PFSK-1 (cell line): ENCODE measurements around the gene CREB3L2.

Source experiments
- POLR2AphosphoS5 ChIP-seq: IDR thresholded peaks from 2 replicates; pipeline ENCODE4 v1.6.1; 2012; ENCODE audit warnings: low read depth, mild to moderate bottlenecking, control low read depth, low read length, moderate library complexity
- SIN3A ChIP-seq: IDR thresholded peaks from 2 replicates; pipeline ENCODE4 v1.6.1; 2012; ENCODE audit warnings: mild to moderate bottlenecking, low read length, moderate library complexity, borderline replicate concordance; ENCODE audit not compliant: insufficient read depth
- TAF1 ChIP-seq: IDR thresholded peaks from 2 replicates; pipeline ENCODE4 v1.6.1; 2012; ENCODE audit warnings: low read length, control low read depth, borderline replicate concordance; ENCODE audit not compliant: insufficient read depth
- TF ChIP-seq, protein P1 (sequence below), 2 experiments: IDR thresholded peaks; 2 replicates each; pipeline versions ENCODE4 v1.6.1 to v1.8.0; 2011 to 2012; ENCODE audit warnings: low read depth in 2 of 2, low read length in 2 of 2, control low read depth in 1 of 2, inconsistent platforms in 1 of 2, mild to moderate bottlenecking in 1 of 2, moderate library complexity in 1 of 2; ENCODE audit not compliant: insufficient read depth in 1 of 2

DNA sequence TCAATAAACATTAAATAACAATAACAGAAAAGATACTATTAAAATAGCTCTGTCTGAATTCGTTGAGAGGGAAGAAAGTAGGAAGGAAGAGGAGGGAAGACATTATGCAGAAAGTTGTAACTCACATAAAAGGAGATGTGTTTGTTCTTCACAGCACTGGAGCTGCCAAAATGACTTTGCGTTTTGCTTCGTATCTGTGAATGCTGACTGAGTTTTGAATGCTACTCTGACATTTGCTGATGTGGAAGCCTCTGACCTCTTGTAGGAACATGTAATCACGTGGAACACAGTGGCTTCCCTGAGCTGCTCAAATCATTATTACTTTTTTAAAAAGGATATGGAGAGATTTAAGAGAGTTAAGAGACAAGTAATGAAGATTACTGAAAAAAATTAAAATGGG is 139.5 kb downstream of the CREB3L2 start:
- TF ChIP-seq, protein P1, sequence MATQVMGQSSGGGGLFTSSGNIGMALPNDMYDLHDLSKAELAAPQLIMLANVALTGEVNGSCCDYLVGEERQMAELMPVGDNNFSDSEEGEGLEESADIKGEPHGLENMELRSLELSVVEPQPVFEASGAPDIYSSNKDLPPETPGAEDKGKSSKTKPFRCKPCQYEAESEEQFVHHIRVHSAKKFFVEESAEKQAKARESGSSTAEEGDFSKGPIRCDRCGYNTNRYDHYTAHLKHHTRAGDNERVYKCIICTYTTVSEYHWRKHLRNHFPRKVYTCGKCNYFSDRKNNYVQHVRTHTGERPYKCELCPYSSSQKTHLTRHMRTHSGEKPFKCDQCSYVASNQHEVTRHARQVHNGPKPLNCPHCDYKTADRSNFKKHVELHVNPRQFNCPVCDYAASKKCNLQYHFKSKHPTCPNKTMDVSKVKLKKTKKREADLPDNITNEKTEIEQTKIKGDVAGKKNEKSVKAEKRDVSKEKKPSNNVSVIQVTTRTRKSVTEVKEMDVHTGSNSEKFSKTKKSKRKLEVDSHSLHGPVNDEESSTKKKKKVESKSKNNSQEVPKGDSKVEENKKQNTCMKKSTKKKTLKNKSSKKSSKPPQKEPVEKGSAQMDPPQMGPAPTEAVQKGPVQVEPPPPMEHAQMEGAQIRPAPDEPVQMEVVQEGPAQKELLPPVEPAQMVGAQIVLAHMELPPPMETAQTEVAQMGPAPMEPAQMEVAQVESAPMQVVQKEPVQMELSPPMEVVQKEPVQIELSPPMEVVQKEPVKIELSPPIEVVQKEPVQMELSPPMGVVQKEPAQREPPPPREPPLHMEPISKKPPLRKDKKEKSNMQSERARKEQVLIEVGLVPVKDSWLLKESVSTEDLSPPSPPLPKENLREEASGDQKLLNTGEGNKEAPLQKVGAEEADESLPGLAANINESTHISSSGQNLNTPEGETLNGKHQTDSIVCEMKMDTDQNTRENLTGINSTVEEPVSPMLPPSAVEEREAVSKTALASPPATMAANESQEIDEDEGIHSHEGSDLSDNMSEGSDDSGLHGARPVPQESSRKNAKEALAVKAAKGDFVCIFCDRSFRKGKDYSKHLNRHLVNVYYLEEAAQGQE (IDR thresholded peaks at IDR 0.05; ENCODE audit: insufficient read depth in 1 of 2, low read depth in 2 of 2, low read length in 2 of 2): no peak
- TF ChIP-seq TAF1 (no peak), POLR2AphosphoS5 (no peak), SIN3A (no peak)
